NT2/D1 (cell line): Measurements from ENCODE around the gene APOBEC3H.
A peak's percentile ranks its signal among the peaks of the same experiment; 100 is the strongest.

Experiments
- DNase-seq: peaks from one replicate; pipeline ENCODE4 v3.0.0-alpha.2; 2011; ENCODE audit warnings: low read depth, low spot score
- H3K27me3 ChIP-seq: 2 replicates; pipeline ENCODE4 v1.6.0; 2011; ENCODE audit warnings: mild to moderate bottlenecking; ENCODE audit not compliant: insufficient read length, insufficient read depth
- H3K36me3 ChIP-seq: 2 replicates; pipeline ENCODE4 v1.6.1; 2011; ENCODE audit warnings: mild to moderate bottlenecking, low read length, mixed read lengths; ENCODE audit not compliant: insufficient read depth, insufficient read length
- H3K4me1 ChIP-seq: 2 replicates; pipeline ENCODE4 v1.5.1; 2011; ENCODE audit not compliant: insufficient read depth, insufficient read length
- H3K4me3 ChIP-seq: 2 replicates; pipeline ENCODE4 v1.5.1; 2011; ENCODE audit warnings: low read depth; ENCODE audit not compliant: insufficient read length
- H3K9ac ChIP-seq: 2 replicates; pipeline ENCODE4 v1.6.0; 2011; ENCODE audit warnings: low read depth; ENCODE audit not compliant: insufficient read length
- H3K9me3 ChIP-seq: 2 replicates; pipeline ENCODE4 v1.5.1; 2011; ENCODE audit warnings: mild to moderate bottlenecking, low read length; ENCODE audit not compliant: insufficient read depth
- SUZ12 ChIP-seq: IDR thresholded peaks from 2 replicates; pipeline ENCODE4 v1.6.1; 2011; ENCODE audit not compliant: insufficient read length, insufficient read depth; ENCODE audit errors: extremely low read depth
- YY1 ChIP-seq: IDR thresholded peaks from 2 replicates; pipeline ENCODE4 v1.6.1; 2011; ENCODE audit not compliant: insufficient read length, insufficient read depth
- ZNF274 ChIP-seq: IDR thresholded peaks from 2 replicates; pipeline ENCODE4 v1.6.1; 2011; ENCODE audit warnings: mild to moderate bottlenecking, low read depth, low read length

APOBEC3H gene

GRCh38 chr22:39117585-39118191, 20.6 kb downstream of the APOBEC3H start:
- H3K4me3 ChIP-seq = no peak overlapping the region
- no peak for TF ChIP-seq SUZ12
- TF ChIP-seq ZNF274 = no peak
- TF ChIP-seq YY1 = no peak
- no peak for DNase-seq
- no peak overlapping the region for H3K9ac ChIP-seq
- H3K9me3 ChIP-seq = no peaks in the 10 kb centered on the region
- no peaks in the 10 kb centered on the region for H3K36me3 ChIP-seq
- H3K4me1 ChIP-seq = peaks cover 3% of the 10 kb centered on the region
- H3K27me3 ChIP-seq = no peaks in the 10 kb centered on the region

- Histone ChIP-seq H3K9ac (no peak overlapping the region), H3K36me3 (no peaks in the 10 kb centered on the region), H3K27me3 (no peaks in the 10 kb centered on the region), H3K4me1 (peaks cover 6% of the 10 kb centered on the region), H3K4me3 (no peak overlapping the region), H3K9me3 (no peaks in the 10 kb centered on the region)
- no peak for DNase-seq
- no peak for TF ChIP-seq SUZ12
- no peak for TF ChIP-seq ZNF274
- TF ChIP-seq YY1 = no peak
These were observed 23.9 kb downstream of the APOBEC3H start for GRCh38 chr22:39120983-39121382.

- TF ChIP-seq YY1 (no peak), ZNF274 (no peak), SUZ12 (no peak)
- H3K36me3 ChIP-seq = no peaks in the 10 kb centered on the region
- H3K9me3 ChIP-seq = no peaks in the 10 kb centered on the region
- H3K9ac ChIP-seq = no peak overlapping the region
- no peak overlapping the region for H3K4me3 ChIP-seq
- DNase-seq = no peak
- no peaks in the 10 kb centered on the region for H3K27me3 ChIP-seq
- H3K4me1 ChIP-seq = peaks cover 3% of the 10 kb centered on the region
These were observed 25.9 kb downstream of the APOBEC3H start for GRCh38 chr22:39122772-39123470.

GRCh38 chr22:39123751-39124581, 26.9 kb downstream of the APOBEC3H start:
- Histone ChIP-seq H3K9ac (peak overlapping the region; percentile 32), H3K4me1 (peaks cover 3% of the 10 kb centered on the region), H3K9me3 (no peaks in the 10 kb centered on the region), H3K36me3 (no peaks in the 10 kb centered on the region), H3K27me3 (no peaks in the 10 kb centered on the region), H3K4me3 (no peak overlapping the region)
- no peak for DNase-seq
- TF ChIP-seq YY1 (no peak), SUZ12 (no peak), ZNF274 (no peak)

GRCh38 chr22:39125622-39126021, 28.6 kb downstream of the APOBEC3H start:
- Histone ChIP-seq H3K9me3 (no peaks in the 10 kb centered on the region), H3K27me3 (no peaks in the 10 kb centered on the region), H3K4me3 (no peak overlapping the region), H3K4me1 (peaks cover 8% of the 10 kb centered on the region), H3K9ac (no peak overlapping the region), H3K36me3 (no peaks in the 10 kb centered on the region)
- TF ChIP-seq SUZ12 (no peak), YY1 (no peak), ZNF274 (no peak)
- no peak for DNase-seq

GRCh38 chr22:39128508-39128907, 31.5 kb downstream of the APOBEC3H start:
- H3K9me3 ChIP-seq = no peaks in the 10 kb centered on the region
- TF ChIP-seq YY1 = no peak
- TF ChIP-seq ZNF274 = no peak
- no peak for TF ChIP-seq SUZ12
- H3K9ac ChIP-seq = no peak overlapping the region
- DNase-seq = no peak
- no peak overlapping the region for H3K4me3 ChIP-seq
- H3K27me3 ChIP-seq = no peaks in the 10 kb centered on the region
- H3K4me1 ChIP-seq = peaks cover 15% of the 10 kb centered on the region
- H3K36me3 ChIP-seq = no peaks in the 10 kb centered on the region

- no peak for DNase-seq
- no peaks in the 10 kb centered on the region for H3K27me3 ChIP-seq
- H3K9me3 ChIP-seq = no peaks in the 10 kb centered on the region
- no peaks in the 10 kb centered on the region for H3K36me3 ChIP-seq
- no peak overlapping the region for H3K9ac ChIP-seq
- no peak for TF ChIP-seq YY1
- no peak for TF ChIP-seq SUZ12
- TF ChIP-seq ZNF274 = no peak
- peaks cover 15% of the 10 kb centered on the region for H3K4me1 ChIP-seq
- H3K4me3 ChIP-seq = no peak overlapping the region
These were observed 32.0 kb downstream of the APOBEC3H start for GRCh38 chr22:39129081-39129480.
